K562 (cell line): ENCODE measurements around the gene C1QTNF5. TPM values are rescaled to one million over a fixed set of nuclear protein-coding genes. Genes with fewer than 3 reads are reported as not detected.

Experiments used
- ATAC-seq: fragments of 200-7000 bp; cut with Tn5 transposase; 3 replicates; pipeline ENCODE4 v1.9.1; 2020; ENCODE audit warnings: moderate library complexity
- BruUV-seq: library from RNA; stranded (reverse); fragments of 400-500 nt; replicated peaks from 2 replicates; lab custom pipeline; 2021; lab: Mats Ljungman, UMichigan
- CTCF ChIA-PET: fragments of 300-600 bp; formaldehyde crosslinking; extraction: SDS; loops from one replicate; lab custom pipeline; 2021; ENCODE audit warnings: low intra/inter-chr PET ratio; lab: Yijun Ruan, JAX
- POLR2A ChIA-PET: fragments of 300-600, 350-650 bp; sonication (Branson Sonifier 250); formaldehyde crosslinking; extraction: SDS; loops from one replicate; lab custom pipeline; 2021; ENCODE audit warnings: antibody characterized with exemption, inconsistent platforms; lab: Yijun Ruan, JAX
- DNase-seq, 4 experiments: peaks; one replicate each; pipeline versions ENCODE4 v3.0.0 to v3.0.0-alpha.2; 2011 to 2018; ENCODE audit warnings: low spot score in 3 of 4, mixed read lengths in 3 of 4; ENCODE audit errors: extremely low read depth in 1 of 4
- FAIRE-seq: peaks from 2 replicates; lab custom pipeline; 2011; peaks lifted over from hg19 to GRCh38; lab: Jason Lieb, UNC
- H2AFZ ChIP-seq: 2 replicates; pipeline ENCODE4 v1.6.0; 2011; ENCODE audit warnings: low read depth, low read length, control low read depth, inconsistent platforms
- H3K27ac ChIP-seq: fragments of 200-600 bp; 3 replicates; pipeline ENCODE4 v1.8.0; 2011; ENCODE audit warnings: low read depth, mild to moderate bottlenecking, control low read depth, inconsistent platforms, low read length, moderate library complexity, mixed read lengths; ENCODE audit errors: extremely low read depth
- H3K27me3 ChIP-seq, 2 experiments: fragments of 300-600 bp in 1 of 2; 2 replicates in 1 of 2; 3 replicates in 1 of 2; pipeline versions ENCODE4 v1.6.0 to v1.8.0; 2011; ENCODE audit warnings: inconsistent platforms in 2 of 2, low read length in 2 of 2, mild to moderate bottlenecking in 1 of 2, mixed read lengths in 1 of 2, moderate library complexity in 1 of 2; ENCODE audit not compliant: control insufficient read depth in 2 of 2, insufficient read depth in 2 of 2
- H3K36me3 ChIP-seq: fragments of 300-600 bp; 3 replicates; pipeline ENCODE4 v1.8.0; 2011; ENCODE audit warnings: mild to moderate bottlenecking, low read length, inconsistent platforms; ENCODE audit not compliant: control insufficient read depth, insufficient read depth
- H3K4me1 ChIP-seq, 2 experiments: fragments of 200-600 bp in 1 of 2; replicated peaks in 1 of 2; 2 replicates in 1 of 2; 3 replicates in 1 of 2; pipeline versions ENCODE4 v1.5.1 to v1.8.0; 2011; ENCODE audit warnings: inconsistent platforms in 2 of 2, low read length in 2 of 2, mild to moderate bottlenecking in 1 of 2, mixed read lengths in 1 of 2, moderate library complexity in 1 of 2; ENCODE audit not compliant: control insufficient read depth in 2 of 2, insufficient read depth in 2 of 2
- H3K4me2 ChIP-seq: 2 replicates; pipeline ENCODE4 v1.6.1; 2011; ENCODE audit warnings: low read length, control low read depth, inconsistent platforms, mixed read lengths; ENCODE audit not compliant: insufficient read depth
- H3K4me3 ChIP-seq: fragments of 200-600 bp; sonication (generic), shearing (Covaris generic); 2 replicates; pipeline ENCODE4 v1.5.1; 2016; ENCODE audit warnings: control low read depth, inconsistent platforms
- H3K79me2 ChIP-seq: fragments of 200-600 bp; 3 replicates; pipeline ENCODE4 v1.8.0; 2011; ENCODE audit warnings: low read length, inconsistent platforms; ENCODE audit not compliant: control insufficient read depth, insufficient read depth
- H3K9ac ChIP-seq, 2 experiments: 2 replicates each; pipeline versions ENCODE4 v1.6.0 to v1.6.1; 2011; ENCODE audit warnings: low read depth in 2 of 2, low read length in 2 of 2, control low read depth in 1 of 2, inconsistent platforms in 1 of 2, mild to moderate bottlenecking in 1 of 2, mixed read lengths in 1 of 2; ENCODE audit not compliant: insufficient read depth in 1 of 2
- H3K9me1 ChIP-seq: one replicate; pipeline ENCODE4 v1.6.0; 2011; ENCODE audit warnings: inconsistent platforms, mild to moderate bottlenecking, low read length, moderate library complexity; ENCODE audit not compliant: control insufficient read depth, insufficient read depth
- H3K9me3 ChIP-seq: replicated peaks from 2 replicates; pipeline ENCODE4 v1.5.1; 2011; ENCODE audit warnings: low read depth, low read length, inconsistent platforms; ENCODE audit not compliant: control insufficient read depth, insufficient read depth
- H4K20me1 ChIP-seq: replicated peaks from 2 replicates; pipeline ENCODE4 v1.6.1; 2011; ENCODE audit warnings: low read length, inconsistent platforms, mixed read lengths; ENCODE audit not compliant: control insufficient read depth, insufficient read depth
- CREM ChIP-seq: IDR thresholded peaks from 2 replicates; pipeline ENCODE4 v1.6.1; 2014; ENCODE audit warnings: antibody characterized with exemption, low read depth
- FUS ChIP-seq: fragments of 200-400 bp; formaldehyde crosslinking; optimal IDR thresholded peaks from 2 replicates; pipeline ENCODE3; 2017; ENCODE audit warnings: low read depth, low read length
- MTF1 ChIP-seq: fragments of 250-450 bp; sonication (Bioruptor Pico); IDR thresholded peaks from 2 replicates; pipeline ENCODE4 v1.9.0; 2021; ENCODE audit warnings: moderate library complexity, mild to moderate bottlenecking, inconsistent platforms, borderline replicate concordance
- RBM39 ChIP-seq: fragments of 200-400 bp; formaldehyde crosslinking; optimal IDR thresholded peaks from 2 replicates; pipeline ENCODE3; 2018; ENCODE audit warnings: low read depth, low read length
- TAL1 ChIP-seq: fragments of 450-650 bp; IDR thresholded peaks from 2 replicates; pipeline ENCODE4 v1.6.1; 2016; ENCODE audit warnings: mild to moderate bottlenecking
- YBX1 ChIP-seq: fragments of 450-650 bp; IDR thresholded peaks from 2 replicates; pipeline ENCODE4 v1.7.1; 2016; ENCODE audit warnings: mild to moderate bottlenecking
- ZBTB5 ChIP-seq: fragments of 450-650 bp; IDR thresholded peaks from 2 replicates; pipeline ENCODE4 v1.6.1; 2017; ENCODE audit warnings: antibody characterized with exemption
- ZNF431 ChIP-seq: sonication (generic); formaldehyde crosslinking; IDR thresholded peaks from 2 replicates; pipeline ENCODE4 v1.8.0; 2022; ENCODE audit warnings: mild to moderate bottlenecking, missing genetic modification reagents
- ZNF778 ChIP-seq: fragments of 450-650 bp; formaldehyde crosslinking; IDR thresholded peaks from 2 replicates; pipeline ENCODE4 v1.4.0; 2020; ENCODE audit warnings: mild to moderate bottlenecking, moderate library complexity
- WGBS: fragments of 100-300 bp; shearing (Covaris generic); methylation state at CpG from one replicate; pipeline ENCODE4 v1.1.6; 2016; ENCODE audit warnings: low coverage, mixed read lengths; ENCODE audit not compliant: insufficient coverage; ENCODE audit errors: missing lambda C conversion rate; 5-methylcytosine and 5-hydroxymethylcytosine counted together
- in situ Hi-C: fragments of 300-500 bp; cut with MboI; formaldehyde crosslinking; loops from 4 replicates; pipeline ENCODE4 v1.15.0; 2018; ENCODE audit warnings: inconsistent platforms, mixed read lengths
- intact Hi-C: fragments of 100-400 bp; cut with micrococcal nuclease; formaldehyde crosslinking; loops from 2 replicates; pipeline ENCODE4 v1.14.2; 2022
- polyA plus RNA-seq, 8 experiments: library from polyadenylated mRNA; depleted of rRNA in 4 of 8; stranded (reverse) in 5 of 8; unstranded in 3 of 8; fragments of >200 nt; fragmentation: Nextera tagmentation in 2 of 8; fragmentation: Illumina TruSeq in 1 of 8; extraction: Ambion mirVana in 2 of 8; extraction: Trizol in 1 of 8; gene quantifications; 2 replicates each; pipeline versions ENCODE4 v1.2.1 to v1.2.3, GENCODE V29; 2011 to 2014; ENCODE audit warnings: inconsistent platforms in 1 of 8, missing spikeins in 1 of 8
- total RNA-seq, 7 experiments: library from RNA; depleted of rRNA in 6 of 7; stranded (reverse); fragments of >200 nt in 6 of 7; fragmentation: Illumina TruSeq in 2 of 7; extraction: Trizol in 2 of 7; gene quantifications; 2 replicates each; pipeline versions ENCODE4 v1.2.1 to v1.2.3, GENCODE V29; 2011 to 2021; ENCODE audit warnings: low replicate concordance in 1 of 7

C1QTNF5 gene
- total and polyA plus RNA-seq, 9 of the 15 experiments (the other 6 are each of a cell fraction or from before 2014, with no cell fraction given): 0.07 to 0.76 (median 0.24) TPM; not detected in 1

GRCh38 chr11:119338965-119339588, 1.6 kb downstream of the C1QTNF5 start (continued):
- peak; percentile 61; the same call in 1 of the 2 replicates for TF ChIP-seq ZBTB5
- no peak for TF ChIP-seq ZNF431 (CRISPR knock-in tag)
- TF ChIP-seq, all 486 proteins: peak for 4

- Histone ChIP-seq H3K9me3 (no peaks in the 10 kb centered on the region), H3K27me3 (peaks cover 0 to 14% of the 10 kb centered on the region in 2 experiments; a peak in 3 of 5 replicates), H2AFZ (no peak overlapping the region), H3K9ac (peak overlapping the region in 1 of 2 experiments; percentile 23; a peak in 1 of 4 replicates), H3K27ac (0 out of 3 replicates have a peak overlapping the region, but pooled peaks have one; percentile 23), H3K9me1 (no peaks in the 10 kb centered on the region), H4K20me1 (no peaks in the 10 kb centered on the region), H3K36me3 (peaks cover 17% of the 10 kb centered on the region; the same call in 1 of the 3 replicates), H3K79me2 (peaks cover 30% of the 10 kb centered on the region), H3K4me2 (peak overlapping the region; percentile 66), H3K4me1 (peaks cover 23 to 70% of the 10 kb centered on the region in 2 experiments; a peak in 4 of 5 replicates), H3K4me3 (no peak overlapping the region)
- peak; percentile 74 to 89 (median 82) for DNase-seq
- peak; percentile 73 for ATAC-seq
- peak; percentile 88 for FAIRE-seq
- in situ Hi-C loops: no loop called here
- ChIA-PET POLR2A (interaction anchor here (0.6 to 2.6 kb wide), 21 partner anchors 10 to 450 kb away, joined by 3 to 22 read pairs (median 5); partner anchors contain the start of genes C2CD2L, MCAM and USP2), CTCF (interaction anchor here (0.7 to 1.5 kb wide), 3 partner anchors 134 to 432 kb away, joined by 3 to 6 read pairs (median 3); no protein-coding TSS in a partner anchor)
- no TSS peak for BruUV-seq
- intact Hi-C loops: loop anchor here (2.0 to 5.0 kb wide), 2 partner anchors 34 to 136 kb away; no protein-coding TSS in a partner anchor
- WGBS: 2% methylated on average over 16 of the region's 17 CpGs
- peak; percentile 51; the same call in 1 of the 2 replicates for TF ChIP-seq CREM
- no peak for TF ChIP-seq ZNF778
- TF ChIP-seq MTF1 (CRISPR knock-in tag): no peak
- no peak for TF ChIP-seq FUS
- TF ChIP-seq RBM39: no peak
- TF ChIP-seq TAL1: no peak
- TF ChIP-seq YBX1: no peak
These were observed 2.3 kb downstream of the C1QTNF5 start for GRCh38 chr11:119338318-119338890.
